ENCODE measurements around the gene LMAN2. TPM values are rescaled to one million over a fixed set of nuclear protein-coding genes. Genes with fewer than 3 reads are reported as not detected.
A peak's percentile ranks its signal among the peaks of the same experiment; 100 is the strongest.

Gene LMAN2
- total and polyA plus RNA-seq, 12 donors: 46.3 to 215 (median 56.3) TPM

- ATAC-seq: no peak
- intact Hi-C loops (cut with DNase I): loop anchor here in 2 of 10 donors (5.0 to 10.0 kb wide), 2 partner anchors 44 to 47 kb away; no protein-coding TSS in a partner anchor
- H3K36me3 ChIP-seq: peaks cover 0 to 37% (median 0%) of the 10 kb centered on the region in 9 donors
- DNase-seq: no peak
- no peaks in the 10 kb centered on the region for H3K27me3 ChIP-seq
- H3K9me3 ChIP-seq: no peaks in the 10 kb centered on the region
- 64 to 76% methylated on average over 21 to 26 of the region's 26 CpGs for WGBS, 2 donors
- peak overlapping the region in 2 of 10 donors; percentile 31 to 75 for H3K27ac ChIP-seq
- peak overlapping the region in 9 of 10 donors; percentile 14 to 58 (median 41) for H3K4me3 ChIP-seq
- peaks cover 3 to 52% (median 17%) of the 10 kb centered on the region in 9 donors for H3K4me1 ChIP-seq
- TF ChIP-seq CTCF (IDR thresholded peaks at IDR 0.05): no peak
Observed at GRCh38 chr5:177371120-177372033, 19.9 kb upstream of the LMAN2 start.

- DNase-seq (peak; percentile 66 to 72), ATAC-seq (peak; percentile 42 to 65 (median 58))
- H3K36me3 ChIP-seq: peaks cover 0 to 37% (median 0%) of the 10 kb centered on the region in 9 donors
- H3K9me3 ChIP-seq: no peaks in the 10 kb centered on the region
- H3K4me3 ChIP-seq: peak overlapping the region in 9 of 10 donors; percentile 14 to 58 (median 41)
- 13 to 15% methylated on average over 28 to 42 of the region's 42 CpGs for WGBS, 2 donors
- peak in 8 of 9 donors; percentile 11 to 60 (median 44) for TF ChIP-seq CTCF (IDR thresholded peaks at IDR 0.05)
- H3K27ac ChIP-seq: peak overlapping the region in 2 of 10 donors; percentile 31 to 75
- peaks cover 3 to 59% (median 18%) of the 10 kb centered on the region in 9 donors for H3K4me1 ChIP-seq
- no peaks in the 10 kb centered on the region for H3K27me3 ChIP-seq
- intact Hi-C loops (cut with DNase I): loop anchor here in 2 of 10 donors (5.0 to 10.0 kb wide), 2 partner anchors 43 to 46 kb away; no protein-coding TSS in a partner anchor
Observed at GRCh38 chr5:177370488-177371119, 19.1 kb upstream of the LMAN2 start.

- no peaks in the 10 kb centered on the region for H3K27me3 ChIP-seq
- 65 to 76% methylated on average over 11 of the region's 11 CpGs for WGBS, 2 donors
- H3K27ac ChIP-seq: no peak overlapping the region
- no peak for TF ChIP-seq CTCF (IDR thresholded peaks at IDR 0.05)
- peak in 1 of 8 donors; percentile 3 for ATAC-seq
- no peak overlapping the region for H3K4me3 ChIP-seq
- intact Hi-C loops (cut with DNase I): loop anchor here in 4 of 10 donors (5.0 to 10.0 kb wide), 4 partner anchors 43 to 255 kb away; partner anchors contain the start of gene MXD3 (in 1 of the 4)
- H3K9me3 ChIP-seq: no peaks in the 10 kb centered on the region
- H3K4me1 ChIP-seq: peaks cover 3 to 61% (median 18%) of the 10 kb centered on the region in 9 donors
- peaks cover 0 to 39% (median 0%) of the 10 kb centered on the region in 9 donors for H3K36me3 ChIP-seq
- DNase-seq: no peak
Observed at GRCh38 chr5:177369645-177370440, 18.4 kb upstream of the LMAN2 start.
